Pancreas (tissue), 10 donors: ENCODE measurements around the gene PRKCZ. TPM values are rescaled to one million over a fixed set of nuclear protein-coding genes. Genes with fewer than 3 reads are reported as not detected.

Source experiments
- ATAC-seq, 4 donors: fragments of 200-7000 bp; cut with Tn5 transposase; one replicate each; pipeline versions ENCODE4 v1.8.0 to v1.9.1; 2020; ENCODE audit warnings: mild to moderate bottlenecking in 4 of 4, moderate library complexity in 4 of 4
- DNase-seq, 6 donors: peaks; one replicate each; pipeline ENCODE4 v3.0.0-alpha.2; 2020
- FAIRE-seq: peaks from 2 replicates; lab custom pipeline; 2012; peaks lifted over from hg19 to GRCh38; lab: Jason Lieb, UNC
- H3K27ac ChIP-seq, 4 donors: fragments of 200-600 bp; sonication (generic); 1 replicate in 3 of 4; 2 replicates in 1 of 4; pipeline versions ENCODE4 v1.5.0 to v1.8.0; 2020
- H3K27me3 ChIP-seq, 4 donors: fragments of 200-600 bp; one replicate each; pipeline ENCODE4 v1.8.0; 2021
- H3K36me3 ChIP-seq, 3 donors: fragments of 200-600 bp; sonication (generic) in 1 of 3; one replicate each; pipeline versions ENCODE4 v1.5.0 to v1.8.0; 2020 to 2021
- H3K4me1 ChIP-seq, 3 donors: fragments of 200-600 bp; one replicate each; pipeline ENCODE4 v1.8.0; 2021
- H3K4me3 ChIP-seq, 4 donors: fragments of 200-600 bp; sonication (generic) in 2 of 4; one replicate each; pipeline versions ENCODE4 v1.5.0 to v1.8.0; 2020 to 2021
- H3K9me3 ChIP-seq, 4 donors: fragments of 200-600 bp; one replicate each; pipeline ENCODE4 v1.8.0; 2021
- CTCF ChIP-seq, 4 donors: fragments of 200-600 bp; sonication (generic) in 3 of 4; IDR thresholded peaks; one replicate each; pipeline versions ENCODE4 v1.5.0 to v1.8.0; 2021; ENCODE audit warnings: antibody characterized with exemption in 4 of 4
- WGBS, 2 donors: extraction: QIAGEN DNeasy Blood & Tissue Kit; methylation state at CpG; one replicate each; pipeline ENCODE4 v1.1.7; 2013; 5-methylcytosine and 5-hydroxymethylcytosine counted together
- intact Hi-C, 3 donors: fragments of 100-400 bp; cut with DNase I; formaldehyde crosslinking; loops; one replicate each; pipeline versions ENCODE4 v1.11.1 to v1.14.2; 2022
- polyA plus RNA-seq, 2 donors: library from polyadenylated mRNA; stranded (reverse); fragments of 200-250 nt; gene quantifications; one replicate each; pipeline ENCODE4 v1.2.3, GENCODE V29; 2013
- total RNA-seq, 6 donors: library from RNA; stranded (reverse); fragmentation: NEBNext Ultra II Directional in 4 of 6; extraction: Animal tissue kit (Norgen Biotek cat#: 25700) in 4 of 6; gene quantifications; one replicate each; pipeline versions ENCODE4 v1.2.1 to v1.2.4, GENCODE V29; 2021 to 2023
- donor health status: healthy with polysubstance abuse.
- donor health status: DM: no; HTN: no; CAD: no; lungs with moderate emphysema.
- donor health status: DM: no; HTN: no; CAD: no.
- donor health status: control.
- donor health status: control.
- donor health status: Bipolar disorder and iron deficiency.
- donor health status: DM: yes; HTN: yes; CAD: no.
- donor health status: DM: no; HTN: no; CAD: no.
- donor health status: DM: no; HTN: no; CAD: no.
- donor health status: DM: yes; HTN: yes; CAD: no.

The PRKCZ gene
- total and polyA plus RNA-seq, 8 donors = 9.8 to 27.4 (median 17.1) TPM

DNA sequence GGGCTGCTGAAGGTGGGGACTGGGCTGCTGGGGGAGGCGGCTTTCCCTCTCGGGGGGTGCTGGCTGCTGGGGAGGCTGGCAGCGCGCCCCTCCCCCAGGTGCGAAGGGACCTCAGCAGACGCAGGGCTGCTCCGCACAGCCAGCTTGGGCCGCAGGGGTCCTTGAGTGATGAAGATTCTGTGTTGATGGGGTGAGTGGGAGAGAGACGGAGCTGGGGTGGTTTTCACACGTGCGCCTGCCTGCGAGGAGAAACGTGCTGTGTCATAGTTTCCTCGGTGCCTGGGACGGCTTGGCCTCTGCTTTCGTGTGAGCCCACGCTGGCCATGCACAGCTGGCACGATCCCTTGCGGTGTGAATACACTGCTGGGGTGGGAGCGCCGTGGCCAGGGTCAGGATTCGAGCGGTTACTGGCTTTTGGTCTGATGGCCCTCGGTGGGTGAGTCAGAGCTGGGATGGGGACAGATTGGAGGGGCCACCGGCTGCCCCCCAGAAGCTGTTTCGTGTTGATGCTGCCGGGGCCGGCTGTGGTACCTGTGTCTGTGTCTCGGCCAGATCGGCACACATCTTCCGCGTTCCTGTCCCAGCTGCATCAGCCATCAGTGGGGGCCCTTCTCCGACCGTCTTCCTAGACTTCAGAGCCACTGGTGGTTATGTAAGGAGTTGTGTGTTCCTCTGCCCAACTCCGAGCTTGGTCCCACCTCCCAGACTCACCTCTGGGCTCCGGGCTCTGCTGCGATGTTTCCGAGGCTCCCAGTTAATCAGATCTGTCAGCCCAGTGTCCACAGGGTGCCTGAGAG, 24.9 kb downstream of the PRKCZ start:
- Histone ChIP-seq H3K27ac (no peak overlapping the region), H3K4me1 (no peaks in the 10 kb centered on the region), H3K36me3 (no peaks in the 10 kb centered on the region), H3K4me3 (no peak overlapping the region), H3K9me3 (no peaks in the 10 kb centered on the region), H3K27me3 (no peaks in the 10 kb centered on the region)
- no peak for TF ChIP-seq CTCF (IDR thresholded peaks at IDR 0.05)
- intact Hi-C loops = no loop called here
- WGBS, 2 donors = 88 to 91% methylated on average over 36 to 38 of the region's 38 CpGs
- ATAC-seq (no peak), DNase-seq (peak in 1 of 6 donors; percentile 31), FAIRE-seq (no peak)

DNA sequence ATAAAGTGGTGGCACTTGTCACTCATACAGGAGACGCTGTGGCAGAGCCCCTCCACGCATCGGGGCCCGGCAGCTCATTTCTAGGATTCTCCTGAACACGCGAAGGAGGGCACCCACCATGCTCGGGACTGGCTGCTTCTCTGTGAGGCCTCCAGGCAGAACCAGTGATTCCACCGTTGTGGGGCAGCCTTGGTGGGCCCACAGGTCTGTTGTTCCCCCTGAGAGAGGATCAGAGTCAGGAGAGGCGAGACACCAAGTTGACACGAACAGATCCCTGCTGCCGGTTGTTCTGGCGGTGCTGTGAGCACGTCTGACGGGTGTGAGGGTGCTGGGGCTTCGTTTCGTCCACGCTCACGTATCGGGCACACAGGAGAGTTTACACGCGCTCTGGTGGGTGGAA, 26.6 kb downstream of the PRKCZ start:
- no peak for TF ChIP-seq CTCF (IDR thresholded peaks at IDR 0.05)
- WGBS, 2 donors = 94 to 95% methylated on average over 21 of the region's 21 CpGs
- Histone ChIP-seq H3K27me3 (no peaks in the 10 kb centered on the region), H3K4me1 (no peaks in the 10 kb centered on the region), H3K36me3 (no peaks in the 10 kb centered on the region), H3K27ac (no peak overlapping the region), H3K9me3 (no peaks in the 10 kb centered on the region), H3K4me3 (no peak overlapping the region)
- FAIRE-seq = no peak
- intact Hi-C loops = no loop called here
- peak in 1 of 6 donors; percentile 31 for DNase-seq
- ATAC-seq = no peak

- WGBS, 2 donors = 98 to 99% methylated on average over 7 of the region's 7 CpGs
Observed at GRCh38 chr1:2078170-2078569, 28.0 kb downstream of the PRKCZ start.

GRCh38 chr1:2079396-2080085, 29.3 kb downstream of the PRKCZ start:
- no peaks in the 10 kb centered on the region for H3K4me1 ChIP-seq
- intact Hi-C loops = no loop called here
- H3K36me3 ChIP-seq = no peaks in the 10 kb centered on the region
- DNase-seq = peak in 1 of 6 donors; percentile 51
- no peaks in the 10 kb centered on the region for H3K9me3 ChIP-seq
- no peak for TF ChIP-seq CTCF (IDR thresholded peaks at IDR 0.05)
- no peak for FAIRE-seq
- no peak for ATAC-seq
- no peak overlapping the region for H3K4me3 ChIP-seq
- no peak overlapping the region for H3K27ac ChIP-seq
- 95 to 97% methylated on average over 28 of the region's 28 CpGs for WGBS, 2 donors
- H3K27me3 ChIP-seq = no peaks in the 10 kb centered on the region

More at GRCh38 chr1:2078170-2078569, 28.0 kb downstream of the PRKCZ start:
- intact Hi-C loops = no loop called here
- H3K4me1 ChIP-seq = no peaks in the 10 kb centered on the region
- no peak overlapping the region for H3K4me3 ChIP-seq
- DNase-seq = no peak
- ATAC-seq = no peak
- no peak for FAIRE-seq
- H3K9me3 ChIP-seq = no peaks in the 10 kb centered on the region
- no peaks in the 10 kb centered on the region for H3K36me3 ChIP-seq
- TF ChIP-seq CTCF (IDR thresholded peaks at IDR 0.05) = no peak
- H3K27me3 ChIP-seq = no peaks in the 10 kb centered on the region
- no peak overlapping the region for H3K27ac ChIP-seq
